ENCODE results near the gene C1RL.

C1RL gene

DNA sequence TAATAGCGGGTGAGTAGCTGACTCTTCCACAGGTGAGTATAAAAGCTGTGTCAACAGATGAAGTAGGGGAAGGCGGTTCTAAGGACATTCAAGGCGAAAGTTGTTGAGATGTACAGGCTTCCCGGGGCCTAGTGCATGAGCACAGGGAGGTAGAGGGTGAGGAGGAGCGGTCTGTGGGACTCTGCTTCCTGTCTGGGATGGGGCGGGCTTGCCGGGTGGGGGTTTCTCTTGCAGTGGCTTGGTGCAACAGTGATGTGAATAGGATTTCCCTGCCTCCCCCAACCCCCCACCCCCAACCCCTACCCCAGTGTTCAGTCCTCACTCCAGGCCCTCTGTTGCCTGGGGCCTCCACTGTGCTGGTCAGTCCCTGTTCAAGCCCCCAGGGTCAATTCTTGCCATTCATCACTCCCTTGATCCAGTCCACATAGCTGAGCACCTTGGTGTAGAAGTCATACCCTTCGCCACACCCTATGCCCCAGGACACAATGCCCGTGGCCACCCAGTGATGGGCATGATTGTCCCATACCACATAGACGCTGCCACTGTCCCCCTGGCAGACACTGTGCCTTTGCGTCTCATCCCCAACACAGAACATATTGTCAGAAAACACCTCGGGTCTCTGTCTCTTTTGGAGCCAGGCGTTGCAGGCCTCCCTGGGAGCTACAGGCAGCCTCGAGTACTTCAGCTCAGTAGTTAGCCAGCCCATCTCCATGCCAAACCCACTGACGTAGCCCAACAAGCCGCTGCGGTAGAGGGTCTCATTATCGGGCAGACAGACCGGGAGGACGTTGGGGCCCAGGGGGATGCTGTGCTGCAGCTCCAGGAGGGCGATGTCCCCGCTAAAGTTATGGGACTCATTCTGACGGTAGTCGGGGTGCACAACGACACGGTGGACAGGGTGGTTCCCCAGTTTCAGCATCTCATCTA is 12.7 kb downstream of the C1RL start:
- no peak for DNase-seq (ENCODE audit: low read depth, low spot score)
- H3K4me3 ChIP-seq (ENCODE audit: low read depth, low read length), result no peak overlapping the region
- CTCF ChIA-PET, result interaction anchor here (1.1 to 7.9 kb wide), 6 partner anchors 9 to 78 kb away, joined by 3 to 127 read pairs (median 8); partner anchors contain the start of genes C1RL, C1S and LPCAT3
- POLR2A ChIA-PET, result no interaction called here
- TF ChIP-seq, protein P1, sequence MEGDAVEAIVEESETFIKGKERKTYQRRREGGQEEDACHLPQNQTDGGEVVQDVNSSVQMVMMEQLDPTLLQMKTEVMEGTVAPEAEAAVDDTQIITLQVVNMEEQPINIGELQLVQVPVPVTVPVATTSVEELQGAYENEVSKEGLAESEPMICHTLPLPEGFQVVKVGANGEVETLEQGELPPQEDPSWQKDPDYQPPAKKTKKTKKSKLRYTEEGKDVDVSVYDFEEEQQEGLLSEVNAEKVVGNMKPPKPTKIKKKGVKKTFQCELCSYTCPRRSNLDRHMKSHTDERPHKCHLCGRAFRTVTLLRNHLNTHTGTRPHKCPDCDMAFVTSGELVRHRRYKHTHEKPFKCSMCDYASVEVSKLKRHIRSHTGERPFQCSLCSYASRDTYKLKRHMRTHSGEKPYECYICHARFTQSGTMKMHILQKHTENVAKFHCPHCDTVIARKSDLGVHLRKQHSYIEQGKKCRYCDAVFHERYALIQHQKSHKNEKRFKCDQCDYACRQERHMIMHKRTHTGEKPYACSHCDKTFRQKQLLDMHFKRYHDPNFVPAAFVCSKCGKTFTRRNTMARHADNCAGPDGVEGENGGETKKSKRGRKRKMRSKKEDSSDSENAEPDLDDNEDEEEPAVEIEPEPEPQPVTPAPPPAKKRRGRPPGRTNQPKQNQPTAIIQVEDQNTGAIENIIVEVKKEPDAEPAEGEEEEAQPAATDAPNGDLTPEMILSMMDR (IDR thresholded peaks at IDR 0.05; ENCODE audit: insufficient read depth, low read length, missing control alignments), result no peak

DNA sequence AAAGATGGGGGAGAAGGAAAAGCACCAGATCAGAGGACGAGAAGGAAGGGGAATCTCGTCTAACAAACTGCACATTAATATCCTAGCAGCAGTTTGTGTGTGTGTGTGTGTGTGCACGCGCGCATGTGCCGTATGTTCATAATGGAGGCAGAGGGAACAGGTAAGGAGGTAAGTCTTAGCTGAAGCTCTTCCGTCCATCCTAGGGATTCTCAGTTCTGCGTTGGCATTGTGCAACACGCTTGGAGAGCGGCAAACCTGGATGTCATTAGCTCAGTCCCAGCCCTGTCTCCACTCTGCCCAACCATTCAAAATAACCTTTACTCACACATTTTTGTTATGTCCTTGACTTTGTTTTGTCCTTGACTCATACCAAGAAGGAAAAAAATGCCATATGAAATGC is 15.1 kb downstream of the C1RL start:
- TF ChIP-seq, protein P1 (IDR thresholded peaks at IDR 0.05; ENCODE audit: insufficient read depth, low read length, missing control alignments), result no peak
- CTCF ChIA-PET, result interaction anchor here (0.6 to 7.9 kb wide), 16 partner anchors 8 to 144 kb away, joined by 3 to 127 read pairs (median 9); partner anchors contain the start of genes C1RL, C1S and LPCAT3
- POLR2A ChIA-PET, result interaction anchor here (0.8 to 1.1 kb wide), 2 partner anchors 9 to 150 kb away, joined by 3 to 4 read pairs; partner anchors contain the start of genes C12orf57 and RNU7-1
- H3K4me3 ChIP-seq (ENCODE audit: low read depth, low read length), result no peak overlapping the region
- DNase-seq (ENCODE audit: low read depth, low spot score), result no peak

DNA sequence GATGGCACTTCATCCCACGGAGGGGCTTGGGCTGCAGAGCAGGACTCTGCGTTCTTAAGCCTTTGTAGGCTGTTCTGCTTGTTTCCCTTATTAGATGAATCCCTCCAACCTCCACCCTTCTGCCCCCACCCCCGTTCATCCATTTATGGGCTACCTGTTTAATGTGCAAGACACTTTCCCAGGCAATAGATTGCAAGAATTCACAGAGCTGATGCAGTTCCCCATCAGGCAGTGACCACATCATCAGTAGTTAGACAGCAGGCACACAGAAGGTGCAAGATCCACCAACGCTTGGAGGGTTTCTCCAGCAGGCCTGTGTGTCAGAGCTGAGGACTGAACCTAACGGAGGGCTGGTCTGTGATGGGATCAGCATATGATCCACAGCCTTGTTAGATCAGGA is 15.5 kb downstream of the C1RL start:
- no peak overlapping the region for H3K4me3 ChIP-seq (ENCODE audit: low read depth, low read length)
- TF ChIP-seq, protein P1 (IDR thresholded peaks at IDR 0.05; ENCODE audit: insufficient read depth, low read length, missing control alignments), result no peak
- DNase-seq (ENCODE audit: low read depth, low spot score), result no peak
- ChIA-PET CTCF (interaction anchor here (0.7 to 7.9 kb wide), 18 partner anchors 9 to 172 kb away, joined by 3 to 127 read pairs (median 8); partner anchors contain the start of genes C1RL, C1S and LPCAT3), POLR2A (interaction anchor here (1.1 kb wide), 1 partner anchor 150 kb away, joined by 4 read pairs; the partner anchor contains the start of genes C12orf57 and RNU7-1)

DNA sequence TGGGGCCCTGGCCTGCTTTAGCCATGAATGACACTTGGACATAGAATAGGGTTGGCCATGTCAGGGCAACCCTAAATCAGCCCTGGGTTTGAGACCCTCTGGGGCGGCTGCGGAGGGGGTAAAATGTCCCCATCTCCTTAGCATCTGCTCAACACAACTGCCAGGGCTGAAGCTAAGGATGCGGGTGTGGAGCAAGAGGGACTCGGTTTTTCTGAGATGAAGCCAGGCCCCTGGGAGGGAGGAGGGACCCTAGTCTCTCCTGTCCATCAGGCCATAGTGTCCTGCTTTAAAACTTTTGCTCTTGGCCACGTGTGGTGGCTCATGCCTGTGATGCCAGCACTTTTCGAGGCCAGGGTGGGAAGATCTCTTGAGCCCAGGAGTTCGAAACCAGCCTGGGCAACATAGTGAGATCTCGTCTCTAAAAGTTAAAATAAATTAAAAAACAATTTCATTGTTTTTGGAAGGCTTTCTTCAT is 16.0 kb downstream of the C1RL start:
- no peak for DNase-seq (ENCODE audit: low read depth, low spot score)
- CTCF ChIA-PET, result interaction anchor here (0.6 to 7.9 kb wide), 29 partner anchors 9 to 171 kb away, joined by 3 to 127 read pairs (median 5); partner anchors contain the start of genes C1RL, C1S and LPCAT3
- TF ChIP-seq, protein P1 (IDR thresholded peaks at IDR 0.05; ENCODE audit: insufficient read depth, low read length, missing control alignments), result no peak
- POLR2A ChIA-PET, result no interaction called here
- H3K4me3 ChIP-seq (ENCODE audit: low read depth, low read length), result no peak overlapping the region

DNA sequence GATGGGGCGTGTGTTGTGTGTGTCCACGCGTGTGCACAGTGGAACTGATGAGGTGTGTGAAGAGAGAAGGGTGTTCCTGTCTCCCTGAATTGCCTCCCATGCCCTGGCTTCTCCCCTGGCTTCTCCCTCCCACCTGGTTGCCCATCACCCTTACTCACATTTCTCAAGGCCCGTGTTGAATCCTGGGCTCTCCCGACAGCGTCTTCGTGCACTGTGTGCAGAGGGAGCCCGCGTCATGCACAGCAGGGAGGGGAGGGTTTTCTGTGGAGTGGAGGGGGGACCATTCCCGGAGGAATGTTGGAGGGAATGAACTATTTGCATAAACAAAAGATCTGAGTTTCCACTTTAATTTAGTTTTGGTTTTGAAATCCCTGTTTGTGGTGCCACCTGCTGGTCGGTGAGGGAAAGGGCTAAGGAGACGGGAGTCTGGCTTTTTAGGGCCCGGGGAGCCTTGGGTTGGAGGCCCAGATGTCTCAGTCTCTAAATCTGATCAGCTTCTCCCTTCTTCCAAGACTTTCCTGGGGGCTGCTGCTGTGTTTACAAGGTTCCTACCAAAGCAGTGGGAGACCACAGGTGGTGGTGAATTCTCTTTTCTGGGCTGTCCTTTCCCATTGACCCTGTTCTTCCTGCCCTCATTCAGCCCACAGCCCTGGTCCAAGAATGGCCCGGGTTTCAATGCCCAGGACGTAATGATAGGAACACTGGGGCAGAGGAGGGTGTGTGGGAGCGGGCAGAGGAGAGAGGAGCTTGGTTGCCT is 16.6 kb downstream of the C1RL start, which contains the start of gene C1R:
TSS of gene C1R (minus strand) at position 217 of the 757 bp plus-strand sequence. CDS start at position 160, 57 bp downstream.
- peak; percentile 60 for DNase-seq (ENCODE audit: low read depth, low spot score)
- ChIA-PET CTCF (interaction anchor here (0.6 to 7.9 kb wide), 28 partner anchors 10 to 171 kb away, joined by 3 to 127 read pairs (median 4); partner anchors contain the start of genes C1RL, C1S and LPCAT3), POLR2A (no interaction called here)
- H3K4me3 ChIP-seq (ENCODE audit: low read depth, low read length), result peak within 1 kb of the TSS; percentile 66
- TF ChIP-seq, protein P1 (IDR thresholded peaks at IDR 0.05; ENCODE audit: insufficient read depth, low read length, missing control alignments), result peak; percentile 74
